Measurements from ENCODE around the gene SOWAHB.

DNA sequence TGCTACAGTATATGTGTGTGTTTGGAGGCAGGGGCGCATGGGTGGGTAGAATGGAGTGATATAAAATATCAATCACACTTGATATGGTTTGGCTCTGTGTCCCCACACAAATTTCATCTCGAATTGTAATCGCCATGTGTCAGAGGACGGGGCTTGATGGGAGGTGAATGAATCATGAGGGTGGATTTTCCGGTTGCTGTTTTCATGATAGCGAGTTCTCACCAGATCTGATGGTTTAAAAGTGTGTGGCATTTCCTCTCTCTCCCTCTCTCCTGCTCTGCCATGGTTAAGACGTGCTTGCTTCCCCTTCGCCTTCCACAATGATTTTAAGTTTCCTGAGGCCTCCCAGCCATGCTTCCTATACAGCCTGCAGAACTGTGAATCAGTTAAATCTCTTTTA is 14.8 kb downstream of the SOWAHB start:
- TF ChIP-seq, protein P1, sequence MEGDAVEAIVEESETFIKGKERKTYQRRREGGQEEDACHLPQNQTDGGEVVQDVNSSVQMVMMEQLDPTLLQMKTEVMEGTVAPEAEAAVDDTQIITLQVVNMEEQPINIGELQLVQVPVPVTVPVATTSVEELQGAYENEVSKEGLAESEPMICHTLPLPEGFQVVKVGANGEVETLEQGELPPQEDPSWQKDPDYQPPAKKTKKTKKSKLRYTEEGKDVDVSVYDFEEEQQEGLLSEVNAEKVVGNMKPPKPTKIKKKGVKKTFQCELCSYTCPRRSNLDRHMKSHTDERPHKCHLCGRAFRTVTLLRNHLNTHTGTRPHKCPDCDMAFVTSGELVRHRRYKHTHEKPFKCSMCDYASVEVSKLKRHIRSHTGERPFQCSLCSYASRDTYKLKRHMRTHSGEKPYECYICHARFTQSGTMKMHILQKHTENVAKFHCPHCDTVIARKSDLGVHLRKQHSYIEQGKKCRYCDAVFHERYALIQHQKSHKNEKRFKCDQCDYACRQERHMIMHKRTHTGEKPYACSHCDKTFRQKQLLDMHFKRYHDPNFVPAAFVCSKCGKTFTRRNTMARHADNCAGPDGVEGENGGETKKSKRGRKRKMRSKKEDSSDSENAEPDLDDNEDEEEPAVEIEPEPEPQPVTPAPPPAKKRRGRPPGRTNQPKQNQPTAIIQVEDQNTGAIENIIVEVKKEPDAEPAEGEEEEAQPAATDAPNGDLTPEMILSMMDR (IDR thresholded peaks at IDR 0.05; ENCODE audit: control extremely low read depth in 1 of 3, insufficient read depth in 1 of 3, low read depth in 1 of 3, low read length in 3 of 3) = no peak
- no peak for TF ChIP-seq ZNF274 (IDR thresholded peaks at IDR 0.05; ENCODE audit: borderline replicate concordance, extremely low read depth, low read length)
- no peak for TF ChIP-seq CREB1 (IDR thresholded peaks at IDR 0.05)
- no peak for TF ChIP-seq GABPA (IDR thresholded peaks at IDR 0.05; ENCODE audit: borderline replicate concordance, insufficient read depth, low read length)

Data from H1 (cell line).